GM19397 (cell line): ENCODE measurements around the gene ANTXRL.
"Not testable (repeated sequence)": the region's sequence is repeated elsewhere in the genome, so short reads cannot be mapped to it uniquely, and the experiment has no call there.

Experiments
- ATAC-seq: cut with Tn5 transposase; IDR thresholded peaks from one replicate; pipeline ENCODE4 v1.9.1; 2021; ENCODE audit warnings: mild to moderate bottlenecking, moderate library complexity; ENCODE audit not compliant: unreplicated experiment

ANTXRL gene

GRCh38 chr10:46306516-46307184 is 19.9 kb downstream of the ANTXRL start:
- ATAC-seq, result no peak

DNA sequence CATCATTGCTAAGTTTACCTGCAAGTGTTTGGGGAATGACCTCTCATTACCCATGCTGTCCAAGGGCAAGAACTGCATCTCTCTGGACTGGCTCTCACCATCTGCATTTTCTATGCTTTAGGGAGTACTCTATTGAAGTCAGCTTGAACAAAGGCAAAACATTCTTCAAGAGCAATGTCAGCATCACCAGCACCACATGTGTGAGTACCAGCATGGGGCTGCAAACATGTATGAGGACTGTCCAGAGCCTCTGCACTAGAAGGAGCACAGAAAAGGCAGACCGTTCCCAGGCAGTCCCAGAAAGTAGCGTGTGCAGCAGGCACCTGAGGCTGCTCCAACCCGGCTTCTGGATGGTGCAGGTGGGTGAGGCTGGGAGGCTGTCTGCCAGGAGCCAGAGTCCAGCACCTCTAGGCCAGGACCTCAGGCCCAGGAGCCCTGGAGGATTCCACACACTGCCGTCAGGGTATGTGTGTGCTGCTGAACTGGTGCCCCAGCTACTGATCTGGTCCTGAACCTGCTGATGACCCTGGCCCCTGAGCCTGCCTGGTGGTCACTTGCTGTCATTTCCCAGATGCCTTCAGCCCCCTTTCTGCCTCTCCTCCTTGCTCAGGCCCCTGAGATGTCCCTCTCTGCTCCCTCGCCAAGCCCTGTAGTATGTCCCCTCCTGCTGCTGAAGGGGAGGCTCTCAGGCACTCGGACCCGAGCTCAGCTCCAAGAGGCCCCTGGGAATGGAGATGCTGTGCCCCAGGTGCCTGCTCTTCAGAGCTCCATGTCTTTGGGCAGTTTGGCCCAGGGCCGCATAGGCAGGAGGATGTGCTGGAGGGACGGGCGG is 20.7 kb downstream of the ANTXRL start:
- no peak for ATAC-seq

GRCh38 chr10:46308113-46308415 is 21.3 kb downstream of the ANTXRL start:
- no peak for ATAC-seq

DNA sequence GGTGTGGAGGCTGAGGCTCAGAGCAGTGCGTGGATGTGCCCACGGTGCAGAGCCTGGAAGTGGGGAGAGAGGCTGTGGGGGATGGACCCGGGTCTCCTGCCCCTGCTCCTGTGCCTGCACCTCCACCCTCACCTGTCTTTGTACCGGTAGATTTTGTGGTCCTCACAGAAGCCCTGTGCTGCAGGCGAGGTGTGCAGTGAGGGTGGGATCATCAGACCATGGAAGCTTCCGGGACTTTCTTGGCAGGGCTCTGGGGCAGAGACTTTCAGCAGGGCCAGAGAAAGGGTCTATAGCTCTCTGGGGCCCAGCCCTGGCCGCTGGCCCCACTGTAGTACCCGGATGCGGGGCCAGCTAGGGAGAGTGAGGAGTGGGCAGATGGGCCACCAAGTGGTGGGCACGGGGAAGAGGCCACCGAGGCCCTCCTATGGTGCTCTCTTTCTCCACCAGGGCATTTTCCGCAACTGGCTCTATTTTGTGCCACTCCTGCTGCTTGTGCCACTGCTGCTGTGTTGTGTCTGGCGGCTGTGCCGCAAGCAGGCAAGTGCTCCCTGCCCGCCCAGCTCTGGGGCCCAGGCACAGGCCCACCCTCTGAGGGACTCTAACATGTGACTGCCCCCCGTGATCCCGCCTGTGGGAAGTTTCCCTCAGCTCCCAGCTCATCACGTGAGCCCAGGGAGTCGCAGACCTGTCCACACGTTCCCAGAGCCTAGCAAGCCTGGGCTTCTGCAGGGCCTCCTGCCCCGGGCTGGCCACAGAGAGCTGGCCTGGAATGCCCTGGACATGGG is 22.1 kb downstream of the ANTXRL start:
- no peak for ATAC-seq

DNA sequence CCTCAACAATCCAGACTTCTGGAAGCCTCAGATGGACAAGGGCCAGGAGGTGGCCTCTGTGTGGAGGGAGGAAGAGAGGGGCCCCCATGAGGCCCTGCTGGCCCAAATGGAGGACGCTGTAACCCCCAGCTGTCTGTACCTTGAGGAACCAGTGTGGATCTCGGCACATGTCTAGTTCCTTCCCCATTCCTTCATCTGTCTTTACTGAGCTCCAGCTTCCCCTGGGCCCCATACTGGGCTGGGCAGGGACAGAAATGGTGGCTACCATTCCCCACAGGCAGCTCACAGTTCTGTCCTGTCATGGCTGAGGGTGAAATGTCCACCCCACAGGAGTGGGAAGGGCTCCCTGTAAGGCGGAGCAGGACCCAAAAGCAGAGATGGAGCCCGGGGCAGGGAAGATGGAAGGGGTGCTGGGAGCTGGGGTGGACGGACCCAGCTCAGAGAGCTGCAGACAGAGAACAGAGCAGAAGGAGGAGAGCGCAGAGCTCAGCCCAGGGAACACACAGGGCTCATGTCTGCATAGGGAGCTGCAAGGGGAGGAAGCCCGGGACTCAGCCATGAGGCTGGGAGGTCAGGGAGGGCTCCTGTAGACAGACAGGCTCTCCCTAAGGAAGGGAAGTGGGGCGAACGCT is 22.8 kb downstream of the ANTXRL start:
- no peak for ATAC-seq

GRCh38 chr10:46310143-46310514 is 23.3 kb downstream of the ANTXRL start:
- no peak for ATAC-seq

GRCh38 chr10:46310851-46311250 is 24.1 kb downstream of the ANTXRL start:
- no peak for ATAC-seq

GRCh38 chr10:46311501-46311951 is 24.7 kb downstream of the ANTXRL start:
- ATAC-seq, result no peak

- not testable (repeated sequence) for ATAC-seq
Observed at GRCh38 chr10:46311961-46312431, 25.2 kb downstream of the ANTXRL start.

DNA sequence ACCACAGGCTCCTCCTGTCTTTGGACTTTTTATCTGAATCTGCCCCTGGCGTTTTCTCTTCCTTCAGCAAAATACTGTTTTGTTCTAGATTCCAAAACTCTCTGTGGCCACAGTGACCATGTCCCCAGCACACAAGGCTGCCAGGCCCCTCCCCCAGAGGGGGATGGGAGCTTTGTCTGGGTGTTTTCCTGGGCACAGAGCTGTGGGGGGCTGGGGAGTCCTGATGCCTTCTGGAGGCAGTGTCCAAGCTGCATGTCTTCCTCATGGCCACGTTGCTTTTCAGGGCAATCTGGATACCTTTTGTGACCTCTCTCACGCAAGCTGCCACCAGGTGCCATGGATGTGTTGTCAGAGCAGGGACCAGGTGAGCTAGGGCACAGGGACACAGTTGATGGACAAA is 26.2 kb downstream of the ANTXRL start:
- ATAC-seq, result no peak

- no peak for ATAC-seq
Observed at GRCh38 chr10:46314071-46314470, 27.3 kb downstream of the ANTXRL start.

DNA sequence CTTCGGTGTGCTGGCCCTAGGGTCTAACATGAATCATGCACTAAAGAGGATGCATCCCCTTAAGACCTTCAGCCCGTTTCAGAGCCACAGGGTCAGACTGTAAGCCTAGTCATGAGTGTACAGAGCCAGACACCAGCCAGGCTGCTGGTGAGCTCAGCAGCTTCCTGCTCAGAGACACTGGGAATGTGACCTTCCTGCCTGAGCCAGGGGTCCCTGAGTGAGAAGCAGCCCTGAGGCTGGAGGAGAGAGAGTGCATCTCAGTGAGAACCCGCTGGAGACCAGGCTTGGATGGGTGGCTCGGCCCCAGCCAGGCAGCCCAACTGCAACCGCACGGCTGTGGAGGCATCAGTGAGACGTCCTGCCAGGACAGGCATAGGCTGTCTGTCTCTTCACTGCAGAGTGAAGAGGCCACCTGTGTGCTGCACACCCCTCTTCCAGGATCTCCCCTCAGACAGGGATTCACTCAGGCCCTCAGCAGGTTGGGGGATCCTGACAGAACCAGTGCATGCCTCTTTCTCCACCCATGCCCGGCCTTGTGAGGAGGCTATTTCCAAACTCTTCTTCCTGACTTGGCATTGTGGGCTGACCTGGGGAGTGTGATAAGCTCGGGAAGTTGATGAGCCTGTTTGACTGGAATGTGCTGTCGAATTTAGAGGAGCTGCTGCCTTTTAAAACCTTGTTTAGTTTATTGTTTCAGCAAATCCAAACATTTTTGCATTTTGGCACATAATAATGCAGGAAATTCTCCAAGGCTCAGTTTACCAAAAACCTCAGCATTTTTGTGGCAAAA is 28.5 kb downstream of the ANTXRL start:
- not testable (repeated sequence) for ATAC-seq

GRCh38 chr10:46317370-46317769 is 30.6 kb downstream of the ANTXRL start:
- ATAC-seq, result no peak

DNA sequence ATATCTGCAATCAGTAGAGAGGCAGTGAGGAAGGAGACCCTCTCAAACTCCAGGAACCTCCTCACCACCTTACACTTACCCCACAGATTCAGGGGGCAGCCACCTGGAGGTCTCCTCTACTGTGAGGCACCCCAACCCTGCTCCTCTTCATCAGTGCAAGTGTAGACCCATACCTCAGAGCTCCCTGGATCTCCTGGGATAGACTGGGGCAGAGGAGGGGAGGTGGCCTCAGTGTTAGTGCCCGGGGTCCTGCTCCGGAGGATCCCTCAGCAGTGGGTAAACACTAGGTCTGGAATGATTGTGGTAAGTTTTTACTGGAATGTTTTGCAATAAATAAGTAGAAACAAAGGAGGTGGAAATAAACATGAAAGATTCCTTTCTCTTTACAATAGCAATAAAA is 31.1 kb downstream of the ANTXRL start:
- ATAC-seq, result no peak

- no peak for ATAC-seq
Observed at GRCh38 chr10:46318799-46319198, 32.0 kb downstream of the ANTXRL start.

GRCh38 chr10:46319389-46319788 is 32.6 kb downstream of the ANTXRL start:
- ATAC-seq, result no peak

DNA sequence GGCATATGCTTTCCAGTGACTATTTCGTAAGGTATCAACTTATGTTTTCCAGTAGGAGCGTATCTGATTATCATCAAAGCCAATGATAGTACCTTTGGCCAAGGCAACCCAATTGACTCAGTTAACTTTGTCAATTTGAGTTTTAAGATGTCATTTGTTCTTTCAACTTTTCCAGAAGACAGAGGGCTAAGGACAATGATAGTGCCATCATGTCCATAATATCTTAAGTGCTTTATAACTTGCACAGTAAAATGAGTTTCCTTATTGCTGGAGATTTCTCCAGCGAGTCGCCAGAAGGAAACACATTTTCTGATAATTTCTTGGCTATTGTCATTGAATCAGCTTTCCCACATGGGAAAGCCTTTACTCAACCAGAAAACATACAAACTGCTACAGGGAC is 35.0 kb downstream of the ANTXRL start:
- no peak for ATAC-seq

- ATAC-seq, result no peak
Observed at GRCh38 chr10:46323176-46323575, 36.4 kb downstream of the ANTXRL start.

- no peak for ATAC-seq
Observed at GRCh38 chr10:46325021-46325420, 38.2 kb downstream of the ANTXRL start.

DNA sequence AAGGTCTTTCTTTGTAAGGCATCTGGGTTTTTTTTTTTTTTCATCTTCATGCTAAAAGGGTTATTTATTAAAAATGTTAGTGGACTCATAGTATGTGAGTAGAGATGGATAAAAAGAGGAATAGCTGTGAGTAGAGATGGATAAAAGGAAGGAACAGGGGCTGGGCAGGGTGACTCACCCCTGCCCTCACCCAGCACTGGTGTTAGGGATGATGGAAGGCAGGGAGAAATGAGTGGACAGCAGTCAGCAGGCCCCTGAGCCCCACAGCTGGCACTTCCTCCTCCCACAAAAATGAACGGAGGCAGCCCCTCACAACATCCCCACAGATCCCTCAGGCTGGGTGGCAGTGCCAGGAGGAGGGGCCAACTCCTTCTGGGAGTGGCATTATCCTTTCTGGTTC is 39.3 kb downstream of the ANTXRL start:
- ATAC-seq, result no peak
